ENCODE data around the gene ACSS1. TPM values are rescaled to one million over a fixed set of nuclear protein-coding genes. Genes with fewer than 3 reads are reported as not detected.

ACSS1 gene
- total RNA-seq, 1 donor = 1.4 TPM

- Histone ChIP-seq H2AFZ (ENCODE audit: low read length) (peak overlapping the region; percentile 29), H3K27ac (ENCODE audit: low read depth, low read length) (no peak overlapping the region)
Measured at GRCh38 chr20:25077610-25078169, 19.8 kb upstream of the ACSS1 start.

DNA sequence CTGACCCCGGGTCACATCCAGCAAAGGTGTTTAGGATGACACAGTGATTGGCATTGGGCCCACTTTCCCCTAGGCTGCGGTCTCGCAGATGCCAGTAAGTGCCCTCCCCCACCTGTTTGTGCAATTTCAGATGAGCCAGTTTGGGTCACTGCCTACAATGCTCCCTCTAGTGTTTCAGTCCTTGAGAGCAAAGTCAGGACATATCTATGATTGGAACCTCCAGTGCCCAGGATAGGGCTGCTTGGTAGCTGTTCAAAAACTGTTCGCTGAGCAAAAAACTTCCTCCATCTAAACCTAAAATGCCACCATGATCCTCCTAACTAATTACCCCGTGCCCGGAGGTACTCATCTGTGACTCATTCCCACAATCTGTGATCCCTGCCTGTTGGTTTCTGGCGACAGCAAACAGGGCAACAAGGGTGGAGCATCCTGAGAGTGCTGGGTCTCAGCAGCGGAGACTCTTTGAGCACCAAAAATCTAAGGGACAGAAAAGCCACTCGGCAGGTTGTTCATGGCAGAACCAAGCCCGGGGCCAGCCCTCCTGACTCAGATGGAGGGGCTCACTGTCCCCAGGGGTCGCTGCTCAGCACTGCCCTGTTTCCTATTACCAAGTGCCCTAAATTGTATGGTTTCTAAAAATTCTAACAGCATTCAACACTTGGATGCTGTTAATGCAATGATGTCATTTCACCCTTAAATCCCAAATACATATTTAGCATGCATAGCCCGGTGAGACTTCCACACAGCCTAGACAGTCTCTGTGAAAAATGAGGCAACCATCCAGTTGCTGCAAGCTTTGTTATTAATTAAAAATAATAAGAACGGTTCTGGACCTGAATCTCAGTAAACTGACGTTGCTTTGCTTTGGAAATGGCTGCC, 19.0 kb upstream of the ACSS1 start:
- peak overlapping the region; percentile 55 for H3K4me3 ChIP-seq (ENCODE audit: insufficient read depth, low read length)
- DNase-seq (ENCODE audit: insufficient read length, low spot score, missing footprints) = peak; percentile 83
- H3K27me3 ChIP-seq (ENCODE audit: insufficient read depth, low read length) = peaks cover 93% of the 10 kb centered on the region
- TF ChIP-seq CTCF (IDR thresholded peaks at IDR 0.05; ENCODE audit: extremely low read depth, low read depth, low read length) = no peak
- no peaks in the 10 kb centered on the region for H3K36me3 ChIP-seq (ENCODE audit: insufficient read depth, low read length)
- H3K4me1 ChIP-seq (ENCODE audit: insufficient read depth, low read length) = peaks cover 11% of the 10 kb centered on the region
- H3K9me3 ChIP-seq (ENCODE audit: low read depth, low read length) = no peaks in the 10 kb centered on the region
- no peaks in the 10 kb centered on the region for H3K79me2 ChIP-seq (ENCODE audit: insufficient read depth, low read length)
- no peak overlapping the region for H3K27ac ChIP-seq (ENCODE audit: low read depth, low read length)
- no peaks in the 10 kb centered on the region for H4K20me1 ChIP-seq (ENCODE audit: insufficient read depth, low read length)
- H3K4me2 ChIP-seq (ENCODE audit: insufficient read depth, low read length) = peak overlapping the region; percentile 65
- H2AFZ ChIP-seq (ENCODE audit: low read length) = no peak overlapping the region

More at GRCh38 chr20:25077610-25078169, 19.8 kb upstream of the ACSS1 start:
- Histone ChIP-seq H4K20me1 (ENCODE audit: insufficient read depth, low read length) (no peaks in the 10 kb centered on the region), H3K9me3 (ENCODE audit: low read depth, low read length) (no peaks in the 10 kb centered on the region), H3K36me3 (ENCODE audit: insufficient read depth, low read length) (no peaks in the 10 kb centered on the region), H3K4me3 (ENCODE audit: insufficient read depth, low read length) (peak overlapping the region; percentile 55), H3K4me1 (ENCODE audit: insufficient read depth, low read length) (peaks cover 11% of the 10 kb centered on the region), H3K79me2 (ENCODE audit: insufficient read depth, low read length) (no peaks in the 10 kb centered on the region), H3K4me2 (ENCODE audit: insufficient read depth, low read length) (peak overlapping the region; percentile 65), H3K27me3 (ENCODE audit: insufficient read depth, low read length) (peaks cover 93% of the 10 kb centered on the region)
- DNase-seq (ENCODE audit: insufficient read length, low spot score, missing footprints) = no peak
- TF ChIP-seq CTCF (IDR thresholded peaks at IDR 0.05; ENCODE audit: extremely low read depth, low read depth, low read length) = no peak

- DNase-seq (ENCODE audit: insufficient read length, low spot score, missing footprints) = no peak
- Histone ChIP-seq H3K36me3 (ENCODE audit: insufficient read depth, low read length) (no peaks in the 10 kb centered on the region), H3K27me3 (ENCODE audit: insufficient read depth, low read length) (peaks cover 93% of the 10 kb centered on the region), H3K79me2 (ENCODE audit: insufficient read depth, low read length) (no peaks in the 10 kb centered on the region), H3K27ac (ENCODE audit: low read depth, low read length) (no peak overlapping the region), H2AFZ (ENCODE audit: low read length) (no peak overlapping the region), H3K9me3 (ENCODE audit: low read depth, low read length) (no peaks in the 10 kb centered on the region), H4K20me1 (ENCODE audit: insufficient read depth, low read length) (no peaks in the 10 kb centered on the region), H3K4me3 (ENCODE audit: insufficient read depth, low read length) (no peak overlapping the region), H3K4me1 (ENCODE audit: insufficient read depth, low read length) (peaks cover 11% of the 10 kb centered on the region), H3K4me2 (ENCODE audit: insufficient read depth, low read length) (no peak overlapping the region)
- TF ChIP-seq CTCF (IDR thresholded peaks at IDR 0.05; ENCODE audit: extremely low read depth, low read depth, low read length) = no peak
Measured at GRCh38 chr20:25076201-25076600, 18.3 kb upstream of the ACSS1 start.

DNA sequence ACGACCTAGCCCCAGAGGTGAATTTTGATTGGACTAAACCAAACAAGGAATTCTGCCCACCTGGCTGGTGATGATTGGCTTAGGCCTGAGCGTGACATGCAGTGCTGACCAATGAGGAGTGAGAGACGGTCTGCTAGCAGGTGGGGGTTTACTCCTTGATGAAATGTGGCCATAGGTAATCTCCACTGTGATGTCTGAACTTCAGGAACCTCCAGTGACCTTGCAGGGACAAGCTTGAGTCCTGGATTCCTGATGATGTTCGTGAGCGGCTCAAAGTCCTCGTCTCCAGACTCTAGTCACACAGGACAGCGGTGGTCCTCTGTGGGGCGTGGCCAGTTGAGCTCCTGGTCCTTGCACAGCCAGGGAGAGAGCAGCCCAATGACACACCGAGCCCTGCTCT, 15.6 kb upstream of the ACSS1 start:
- no peaks in the 10 kb centered on the region for H3K9me3 ChIP-seq (ENCODE audit: low read depth, low read length)
- no peak overlapping the region for H3K4me3 ChIP-seq (ENCODE audit: insufficient read depth, low read length)
- peaks cover 11% of the 10 kb centered on the region for H3K4me1 ChIP-seq (ENCODE audit: insufficient read depth, low read length)
- no peak for DNase-seq (ENCODE audit: insufficient read length, low spot score, missing footprints)
- no peak for TF ChIP-seq CTCF (IDR thresholded peaks at IDR 0.05; ENCODE audit: extremely low read depth, low read depth, low read length)
- H3K79me2 ChIP-seq (ENCODE audit: insufficient read depth, low read length) = no peaks in the 10 kb centered on the region
- no peaks in the 10 kb centered on the region for H3K36me3 ChIP-seq (ENCODE audit: insufficient read depth, low read length)
- peaks cover 92% of the 10 kb centered on the region for H3K27me3 ChIP-seq (ENCODE audit: insufficient read depth, low read length)
- no peaks in the 10 kb centered on the region for H4K20me1 ChIP-seq (ENCODE audit: insufficient read depth, low read length)
- H3K4me2 ChIP-seq (ENCODE audit: insufficient read depth, low read length) = no peak overlapping the region
- H2AFZ ChIP-seq (ENCODE audit: low read length) = no peak overlapping the region
- no peak overlapping the region for H3K27ac ChIP-seq (ENCODE audit: low read depth, low read length)
